ENCODE results near the gene CLCF1.

Gene CLCF1

DNA sequence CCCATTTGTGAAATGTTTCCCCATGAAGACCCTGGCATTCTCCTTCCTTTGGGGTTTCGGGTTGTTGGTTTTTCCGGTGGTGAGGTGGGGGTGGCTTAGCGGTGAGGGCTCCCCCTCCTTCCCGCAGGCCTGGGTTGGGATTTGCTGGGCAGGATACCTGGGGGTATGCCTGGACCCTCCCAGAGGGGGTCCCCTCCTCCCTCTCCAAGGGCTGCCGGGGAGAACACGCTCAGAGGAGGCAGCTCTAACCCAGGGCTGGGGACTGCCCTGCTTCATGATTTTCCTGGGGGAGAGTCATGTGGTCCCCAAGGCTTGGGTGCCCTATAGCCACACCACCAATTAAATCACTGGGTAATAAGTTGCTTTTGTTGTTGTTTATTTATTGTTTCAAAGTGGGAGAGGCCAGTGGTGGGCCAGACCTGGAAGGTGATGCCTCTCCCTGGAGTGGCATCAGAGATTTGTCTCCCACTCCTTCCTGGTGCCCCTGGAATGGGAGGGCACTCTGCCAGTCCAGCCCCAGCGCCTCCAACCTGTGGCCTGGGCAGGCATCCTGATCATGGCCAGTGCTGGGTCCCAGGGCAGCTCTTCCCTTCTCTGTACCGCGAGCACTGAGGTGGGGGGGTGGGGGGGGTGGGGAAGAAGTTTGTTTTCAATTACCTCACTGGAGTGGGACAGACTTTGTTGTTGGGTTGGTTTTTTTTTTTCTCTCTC is 1.3 kb upstream of the CLCF1 start:
- Histone ChIP-seq H3K4me1 (ENCODE audit: control insufficient read depth, insufficient read depth, low read length, poor library complexity, severe bottlenecking) (peaks cover 42% of the 10 kb centered on the region), H3K27ac (ENCODE audit: insufficient read depth, low read length, poor library complexity, severe bottlenecking) (no peak overlapping the region), H3K4me3 (ENCODE audit: insufficient read depth, low read depth, low read length, poor library complexity, severe bottlenecking) (peak overlapping the region; percentile 76), H3K27me3 (replicated peaks; ENCODE audit: control insufficient read depth, insufficient read depth, low read length, poor library complexity, severe bottlenecking) (no peaks in the 10 kb centered on the region), H3K9me3 (ENCODE audit: control insufficient read depth, low read length) (no peaks in the 10 kb centered on the region), H3K36me3 (ENCODE audit: control insufficient read depth, insufficient read depth, low read length) (no peaks in the 10 kb centered on the region)
- no peak for DNase-seq

DNA sequence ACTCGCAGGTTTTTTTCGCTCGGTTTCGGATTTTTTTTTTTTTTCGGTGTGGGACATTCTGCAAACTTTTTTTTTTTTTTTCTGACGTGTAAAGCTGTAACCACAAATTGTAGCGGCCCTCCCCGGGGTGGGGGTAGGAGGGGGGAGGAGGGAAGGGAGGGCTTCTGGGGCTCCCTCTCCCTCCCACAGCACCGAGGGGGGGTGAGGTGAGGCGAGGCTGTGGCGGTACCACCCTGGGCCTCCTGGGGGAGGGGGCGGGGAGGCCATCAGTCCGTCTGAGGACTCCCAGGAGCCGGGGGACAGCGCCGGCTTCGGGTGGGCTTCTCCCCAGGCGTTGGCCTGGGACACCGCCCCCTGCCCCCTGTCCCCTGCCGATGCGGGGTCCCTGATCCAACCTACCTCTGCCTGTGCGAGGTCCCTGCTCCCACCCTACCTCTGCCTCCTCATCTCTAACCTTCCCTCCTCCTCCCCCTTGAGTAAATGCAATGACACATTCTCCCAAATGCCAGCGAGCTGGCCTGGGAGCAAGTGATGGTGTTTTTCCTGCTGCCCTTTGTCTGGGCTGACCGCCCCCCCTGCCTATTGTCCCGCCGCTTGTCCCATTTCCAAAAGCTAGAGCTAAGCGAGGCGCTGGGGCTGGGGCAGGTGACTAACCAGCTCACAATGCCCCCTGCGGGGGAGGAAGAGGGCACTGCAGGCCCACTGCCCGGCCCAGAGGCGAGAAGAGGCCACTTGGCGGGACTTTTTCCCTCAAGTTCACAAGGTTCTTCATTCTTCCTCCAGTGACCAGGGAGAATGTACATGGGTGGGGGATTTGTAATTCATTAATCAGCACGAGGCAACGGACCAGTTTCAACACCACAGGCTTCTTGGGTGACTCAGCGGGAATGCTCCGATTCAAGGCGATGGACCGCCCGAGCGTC is 511 bp upstream of the CLCF1 start:
- H3K36me3 ChIP-seq (ENCODE audit: control insufficient read depth, insufficient read depth, low read length) = no peaks in the 10 kb centered on the region
- peak; percentile 81 to 85 (median 84) for DNase-seq
- H3K27me3 ChIP-seq (replicated peaks; ENCODE audit: control insufficient read depth, insufficient read depth, low read length, poor library complexity, severe bottlenecking) = no peaks in the 10 kb centered on the region
- H3K9me3 ChIP-seq (ENCODE audit: control insufficient read depth, low read length) = no peaks in the 10 kb centered on the region
- peak overlapping the region; percentile 76 for H3K4me3 ChIP-seq (ENCODE audit: insufficient read depth, low read depth, low read length, poor library complexity, severe bottlenecking)
- peaks cover 50% of the 10 kb centered on the region for H3K4me1 ChIP-seq (ENCODE audit: control insufficient read depth, insufficient read depth, low read length, poor library complexity, severe bottlenecking)
- H3K27ac ChIP-seq (ENCODE audit: insufficient read depth, low read length, poor library complexity, severe bottlenecking) = peak overlapping the region; percentile 82

DNA sequence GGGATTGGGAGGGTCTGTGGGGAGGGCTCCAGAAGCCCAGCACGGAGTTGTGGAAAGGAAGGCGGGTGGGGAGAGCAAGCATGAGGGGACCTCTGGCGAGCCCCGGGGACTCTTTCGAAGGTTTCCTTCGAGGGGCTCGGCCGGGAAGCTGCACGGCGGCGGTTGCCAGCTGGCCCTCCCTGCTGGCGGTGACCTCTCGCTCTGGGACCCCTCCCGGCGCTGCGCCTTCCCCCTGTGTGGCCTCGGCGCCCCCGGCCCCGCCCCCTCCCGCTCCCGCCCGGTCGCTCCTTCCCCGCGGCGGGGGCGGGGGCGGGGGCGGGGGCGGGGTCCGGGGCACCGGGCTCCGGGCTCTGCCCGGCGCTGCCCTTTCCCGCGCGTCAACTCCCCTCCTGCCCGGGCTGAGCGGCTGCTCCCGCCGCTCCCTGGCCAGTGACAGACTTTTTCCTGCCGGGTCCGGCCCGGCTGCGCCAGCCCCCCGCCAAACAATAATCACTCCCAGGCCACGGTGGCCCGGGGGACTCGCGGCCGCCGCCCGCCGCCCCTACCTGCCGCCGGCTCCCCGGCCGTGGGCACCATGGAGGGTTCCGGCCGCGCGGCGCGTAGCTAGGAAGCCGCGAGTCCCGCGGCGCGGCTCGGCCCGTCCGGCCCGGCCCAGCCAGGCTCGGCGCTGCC is 941 bp downstream of the CLCF1 start:
- no peaks in the 10 kb centered on the region for H3K27me3 ChIP-seq (replicated peaks; ENCODE audit: control insufficient read depth, insufficient read depth, low read length, poor library complexity, severe bottlenecking)
- no peak for DNase-seq
- no peaks in the 10 kb centered on the region for H3K36me3 ChIP-seq (ENCODE audit: control insufficient read depth, insufficient read depth, low read length)
- H3K4me1 ChIP-seq (ENCODE audit: control insufficient read depth, insufficient read depth, low read length, poor library complexity, severe bottlenecking) = peaks cover 58% of the 10 kb centered on the region
- H3K4me3 ChIP-seq (ENCODE audit: insufficient read depth, low read depth, low read length, poor library complexity, severe bottlenecking) = peak overlapping the region; percentile 76
- peak overlapping the region; percentile 82 for H3K27ac ChIP-seq (ENCODE audit: insufficient read depth, low read length, poor library complexity, severe bottlenecking)
- H3K9me3 ChIP-seq (ENCODE audit: control insufficient read depth, low read length) = no peaks in the 10 kb centered on the region

DNA sequence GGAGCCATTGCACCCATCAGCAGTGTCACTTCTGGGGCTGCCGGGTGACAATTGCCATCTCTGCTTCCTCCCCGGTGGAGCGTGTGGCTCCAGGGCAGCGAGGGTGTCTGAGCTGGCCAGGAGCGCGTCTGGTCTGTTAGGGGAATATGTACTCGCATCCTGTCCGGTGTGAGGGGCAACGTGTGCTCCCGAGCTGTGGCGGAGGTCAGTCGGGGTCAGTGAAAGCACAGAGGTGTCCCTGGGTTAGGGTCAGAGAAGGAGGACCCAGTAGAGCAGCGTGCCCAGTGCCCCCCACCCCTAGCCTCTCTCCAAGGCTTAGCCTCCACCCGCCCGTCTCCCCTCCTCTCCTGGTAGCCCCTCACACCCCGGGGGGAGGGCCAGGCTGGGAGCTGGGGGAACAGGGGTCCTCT is 1.5 kb downstream of the CLCF1 start:
- Histone ChIP-seq H3K27ac (ENCODE audit: insufficient read depth, low read length, poor library complexity, severe bottlenecking) (peak overlapping the region; percentile 82), H3K9me3 (ENCODE audit: control insufficient read depth, low read length) (no peaks in the 10 kb centered on the region), H3K27me3 (replicated peaks; ENCODE audit: control insufficient read depth, insufficient read depth, low read length, poor library complexity, severe bottlenecking) (no peaks in the 10 kb centered on the region), H3K36me3 (ENCODE audit: control insufficient read depth, insufficient read depth, low read length) (no peaks in the 10 kb centered on the region), H3K4me3 (ENCODE audit: insufficient read depth, low read depth, low read length, poor library complexity, severe bottlenecking) (peak overlapping the region; percentile 34), H3K4me1 (ENCODE audit: control insufficient read depth, insufficient read depth, low read length, poor library complexity, severe bottlenecking) (peaks cover 58% of the 10 kb centered on the region)
- DNase-seq = no peak

DNA sequence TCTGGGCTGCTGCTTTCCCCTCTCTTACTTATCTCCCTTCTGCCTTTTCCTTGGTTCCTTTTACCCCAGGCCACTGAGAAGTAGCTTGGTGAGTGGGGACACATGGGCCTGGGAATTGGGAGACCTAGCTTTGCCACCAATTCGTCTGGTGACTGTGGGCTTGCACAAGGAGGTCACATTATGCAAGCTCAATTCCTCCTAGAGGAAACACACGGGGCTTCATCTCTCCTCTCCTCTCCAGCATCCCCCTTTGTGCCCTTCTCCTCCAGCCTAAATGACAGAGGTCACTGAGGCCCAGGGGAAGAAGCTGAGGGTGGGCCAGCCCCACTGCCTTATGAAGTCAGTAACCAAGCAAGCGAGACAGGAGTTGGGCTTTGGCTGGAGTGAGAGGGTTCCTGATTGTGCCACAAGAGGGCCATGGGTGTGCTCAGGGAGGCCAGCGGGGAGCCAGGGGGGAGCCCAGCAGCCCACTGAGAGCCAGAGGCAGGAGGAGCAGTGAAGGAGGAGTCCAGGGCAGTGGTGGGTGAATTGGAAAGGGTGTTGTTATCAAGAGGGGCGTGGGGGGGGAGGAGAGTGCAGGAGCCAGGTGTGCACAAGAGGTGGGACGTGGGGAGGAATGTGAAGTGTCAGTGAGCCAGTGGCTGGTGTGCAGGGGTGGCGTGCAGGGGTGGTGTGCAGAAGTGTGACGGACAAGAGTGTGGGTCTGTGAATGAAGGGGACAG is 2.0 kb downstream of the CLCF1 start:
- Histone ChIP-seq H3K36me3 (ENCODE audit: control insufficient read depth, insufficient read depth, low read length) (no peaks in the 10 kb centered on the region), H3K4me1 (ENCODE audit: control insufficient read depth, insufficient read depth, low read length, poor library complexity, severe bottlenecking) (peaks cover 58% of the 10 kb centered on the region), H3K9me3 (ENCODE audit: control insufficient read depth, low read length) (no peaks in the 10 kb centered on the region), H3K27me3 (replicated peaks; ENCODE audit: control insufficient read depth, insufficient read depth, low read length, poor library complexity, severe bottlenecking) (no peaks in the 10 kb centered on the region), H3K27ac (ENCODE audit: insufficient read depth, low read length, poor library complexity, severe bottlenecking) (peak overlapping the region; percentile 82), H3K4me3 (ENCODE audit: insufficient read depth, low read depth, low read length, poor library complexity, severe bottlenecking) (peak overlapping the region; percentile 34)
- DNase-seq = no peak

DNA sequence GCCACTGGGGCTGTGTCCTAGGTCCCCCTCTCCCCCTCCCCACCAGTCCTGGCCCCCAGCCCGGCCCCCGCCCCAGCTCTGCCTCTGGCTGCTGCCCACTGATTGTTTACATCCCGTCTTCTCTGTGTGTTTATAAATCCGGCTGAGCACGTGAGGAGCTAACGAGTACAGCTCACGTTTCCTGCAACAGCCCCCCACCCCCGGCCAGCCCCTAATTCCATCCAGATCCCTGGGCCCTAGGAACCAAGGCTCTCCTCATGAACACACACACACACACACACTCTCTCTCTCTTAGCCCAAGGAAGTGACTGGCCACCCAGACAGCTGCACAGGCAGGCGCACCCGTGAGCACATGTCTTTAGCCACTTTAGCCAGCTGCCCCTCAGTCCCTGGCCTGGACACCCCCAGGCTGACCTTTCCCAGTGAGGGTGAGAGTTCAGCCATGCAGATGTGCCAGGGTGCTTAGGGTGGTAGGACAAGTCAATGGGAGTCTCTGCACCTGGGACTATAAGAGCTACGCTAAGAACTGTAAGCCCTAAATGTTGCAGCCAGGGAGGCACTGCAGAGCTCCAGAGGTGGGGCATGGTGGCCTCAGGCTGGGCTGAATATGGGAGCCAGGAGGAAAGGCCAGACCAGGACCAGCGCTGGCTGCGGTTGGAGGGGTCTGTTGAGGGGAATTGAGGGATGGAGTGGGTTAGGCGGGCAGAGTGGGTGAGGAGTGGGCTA is 2.9 kb downstream of the CLCF1 start:
- no peak for DNase-seq
- Histone ChIP-seq H3K27me3 (replicated peaks; ENCODE audit: control insufficient read depth, insufficient read depth, low read length, poor library complexity, severe bottlenecking) (no peaks in the 10 kb centered on the region), H3K4me1 (ENCODE audit: control insufficient read depth, insufficient read depth, low read length, poor library complexity, severe bottlenecking) (peaks cover 61% of the 10 kb centered on the region), H3K9me3 (ENCODE audit: control insufficient read depth, low read length) (no peaks in the 10 kb centered on the region), H3K4me3 (ENCODE audit: insufficient read depth, low read depth, low read length, poor library complexity, severe bottlenecking) (no peak overlapping the region), H3K36me3 (ENCODE audit: control insufficient read depth, insufficient read depth, low read length) (no peaks in the 10 kb centered on the region), H3K27ac (ENCODE audit: insufficient read depth, low read length, poor library complexity, severe bottlenecking) (no peak overlapping the region)

DNA sequence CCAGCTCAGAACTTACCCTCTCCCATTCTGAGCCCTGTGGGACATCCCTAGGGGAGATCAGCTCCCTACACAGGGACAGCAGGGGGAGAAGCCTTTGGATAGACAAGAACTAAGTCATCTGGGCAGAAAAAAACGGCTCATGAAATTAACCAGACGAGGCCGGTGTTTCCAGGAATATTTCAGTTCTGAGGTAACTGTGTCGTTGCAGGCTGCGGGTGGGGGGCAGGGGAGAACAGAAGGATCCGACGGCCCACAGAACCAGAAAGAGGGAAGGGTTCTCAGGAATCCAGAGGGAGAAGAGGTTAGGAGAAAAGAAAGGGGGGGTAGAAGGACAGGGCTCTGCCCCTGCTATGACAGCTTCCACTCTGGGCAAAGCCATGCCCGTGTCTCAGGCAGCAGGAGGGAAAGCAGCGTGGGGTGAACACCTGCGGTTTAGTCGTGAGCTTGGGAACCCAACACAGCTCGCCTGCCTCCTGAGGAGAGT is 3.6 kb downstream of the CLCF1 start:
- H3K4me1 ChIP-seq (ENCODE audit: control insufficient read depth, insufficient read depth, low read length, poor library complexity, severe bottlenecking) = peaks cover 64% of the 10 kb centered on the region
- no peak overlapping the region for H3K4me3 ChIP-seq (ENCODE audit: insufficient read depth, low read depth, low read length, poor library complexity, severe bottlenecking)
- H3K27me3 ChIP-seq (replicated peaks; ENCODE audit: control insufficient read depth, insufficient read depth, low read length, poor library complexity, severe bottlenecking) = no peaks in the 10 kb centered on the region
- no peak for DNase-seq
- H3K36me3 ChIP-seq (ENCODE audit: control insufficient read depth, insufficient read depth, low read length) = no peaks in the 10 kb centered on the region
- H3K9me3 ChIP-seq (ENCODE audit: control insufficient read depth, low read length) = no peaks in the 10 kb centered on the region
- no peak overlapping the region for H3K27ac ChIP-seq (ENCODE audit: insufficient read depth, low read length, poor library complexity, severe bottlenecking)

DNA sequence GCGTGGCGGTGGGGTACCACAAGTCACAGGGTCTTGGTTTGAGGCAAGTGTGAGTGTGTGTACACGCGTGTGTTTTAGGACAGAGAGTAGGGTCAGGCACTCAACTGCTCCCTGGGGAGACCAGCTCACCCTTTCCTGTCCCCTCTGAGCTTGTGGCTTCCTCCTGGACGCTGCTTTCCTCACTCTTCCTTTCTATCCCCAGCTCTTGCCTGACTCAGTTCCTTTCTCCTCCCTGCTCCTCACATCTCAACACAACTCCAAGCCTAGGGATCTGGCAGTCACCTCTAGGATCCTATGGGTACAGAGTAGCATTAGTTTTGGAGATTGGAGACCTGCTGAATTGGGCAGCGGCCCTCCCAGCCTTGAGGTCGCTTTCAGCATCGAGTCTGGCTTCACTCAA is 4.1 kb downstream of the CLCF1 start:
- H3K36me3 ChIP-seq (ENCODE audit: control insufficient read depth, insufficient read depth, low read length) = no peaks in the 10 kb centered on the region
- no peak overlapping the region for H3K4me3 ChIP-seq (ENCODE audit: insufficient read depth, low read depth, low read length, poor library complexity, severe bottlenecking)
- DNase-seq = no peak
- H3K9me3 ChIP-seq (ENCODE audit: control insufficient read depth, low read length) = no peaks in the 10 kb centered on the region
- H3K4me1 ChIP-seq (ENCODE audit: control insufficient read depth, insufficient read depth, low read length, poor library complexity, severe bottlenecking) = peaks cover 64% of the 10 kb centered on the region
- H3K27me3 ChIP-seq (replicated peaks; ENCODE audit: control insufficient read depth, insufficient read depth, low read length, poor library complexity, severe bottlenecking) = no peaks in the 10 kb centered on the region
- no peak overlapping the region for H3K27ac ChIP-seq (ENCODE audit: insufficient read depth, low read length, poor library complexity, severe bottlenecking)

DNA sequence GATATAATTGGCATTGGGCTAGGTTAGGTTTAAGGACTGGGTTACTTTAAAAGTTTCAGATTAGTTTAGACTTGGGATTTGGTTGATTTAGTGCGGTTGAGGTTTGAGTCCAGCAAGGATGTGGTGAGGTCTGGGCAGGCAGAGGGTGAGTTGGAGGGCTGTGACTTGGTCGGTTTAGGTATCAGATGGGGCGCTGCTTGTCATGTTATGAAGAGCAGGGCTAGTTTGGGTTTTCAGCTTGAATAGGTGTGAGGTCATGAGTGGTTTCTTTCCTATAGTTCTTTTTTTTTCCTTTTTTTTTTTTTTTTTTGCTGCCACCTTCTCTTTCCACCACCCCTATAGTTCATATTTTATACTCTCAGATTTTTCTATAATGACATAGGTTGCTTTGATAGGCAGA is 4.8 kb downstream of the CLCF1 start:
- Histone ChIP-seq H3K4me1 (ENCODE audit: control insufficient read depth, insufficient read depth, low read length, poor library complexity, severe bottlenecking) (peaks cover 62% of the 10 kb centered on the region), H3K27me3 (replicated peaks; ENCODE audit: control insufficient read depth, insufficient read depth, low read length, poor library complexity, severe bottlenecking) (no peaks in the 10 kb centered on the region), H3K4me3 (ENCODE audit: insufficient read depth, low read depth, low read length, poor library complexity, severe bottlenecking) (no peak overlapping the region), H3K27ac (ENCODE audit: insufficient read depth, low read length, poor library complexity, severe bottlenecking) (no peak overlapping the region), H3K36me3 (ENCODE audit: control insufficient read depth, insufficient read depth, low read length) (no peaks in the 10 kb centered on the region), H3K9me3 (ENCODE audit: control insufficient read depth, low read length) (no peaks in the 10 kb centered on the region)
- DNase-seq = no peak
